Activated naive CD8-positive, alpha-beta T cell (primary cell): ENCODE data around the gene PRSS50.

Experiments used
- H3K27ac Mint-ChIP-seq: one replicate; pipeline ENCODE4 v1.8.0; 2021; ENCODE audit warnings: mixed read lengths
- H3K27me3 Mint-ChIP-seq: one replicate; pipeline ENCODE4 v1.8.0; 2021; ENCODE audit warnings: mixed read lengths
- H3K36me3 Mint-ChIP-seq: one replicate; pipeline ENCODE4 v1.8.0; 2021; ENCODE audit warnings: mixed read lengths
- H3K4me1 Mint-ChIP-seq: one replicate; pipeline ENCODE4 v1.8.0; 2021; ENCODE audit warnings: low read depth, mixed read lengths
- H3K4me3 Mint-ChIP-seq: one replicate; pipeline ENCODE4 v1.8.0; 2021; ENCODE audit warnings: mild to moderate bottlenecking, mixed read lengths
- H3K9me3 Mint-ChIP-seq: one replicate; pipeline ENCODE4 v1.8.0; 2021; ENCODE audit warnings: low read depth, mixed read lengths

PRSS50 gene

DNA sequence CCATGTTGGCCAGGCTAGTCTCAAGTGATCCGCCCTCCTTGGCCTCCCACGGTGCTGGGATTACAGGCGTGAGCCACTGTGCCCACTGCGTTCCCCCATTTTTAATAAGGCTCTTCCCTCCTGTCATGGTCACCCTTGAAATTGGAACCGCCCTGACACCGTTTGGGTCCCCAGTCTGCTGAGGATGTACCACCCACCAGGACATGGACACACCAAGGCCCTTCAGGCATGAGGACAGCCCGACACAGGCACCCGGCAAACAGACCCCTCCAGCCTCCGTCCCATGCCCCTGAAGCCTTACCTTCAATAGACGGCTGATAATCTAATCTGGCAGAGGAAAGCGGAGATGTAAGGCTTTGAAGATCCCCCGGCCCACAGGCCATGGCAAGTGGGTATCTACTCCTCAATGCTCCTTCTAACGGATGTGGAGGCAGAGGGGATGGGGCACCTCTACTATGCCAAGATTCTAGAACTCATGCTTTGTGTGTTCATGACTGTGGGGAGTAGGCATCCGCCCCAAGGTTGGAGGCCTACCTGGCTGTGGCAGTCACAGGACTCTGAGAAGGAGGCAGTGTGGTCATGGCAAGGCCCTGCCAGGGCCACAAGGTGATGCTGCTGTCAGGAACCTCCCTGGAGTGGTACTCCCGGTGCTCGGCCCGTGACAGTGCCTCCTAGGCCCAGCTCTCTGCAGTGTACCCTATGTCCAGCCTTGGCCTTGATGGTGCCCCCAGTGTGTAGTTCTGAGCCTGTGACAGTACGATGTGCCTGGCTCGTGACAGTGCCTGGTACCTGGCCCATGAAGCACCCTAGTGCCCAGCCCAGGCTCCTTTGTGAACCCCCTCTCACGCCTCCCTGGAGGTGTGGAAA is 18.6 kb upstream of the PRSS50 start:
- Mint-ChIP-seq H3K36me3 (no peaks in the 10 kb centered on the region), H3K27me3 (peaks cover 3% of the 10 kb centered on the region), H3K9me3 (no peaks in the 10 kb centered on the region), H3K4me3 (no peak overlapping the region), H3K27ac (no peak overlapping the region), H3K4me1 (no peaks in the 10 kb centered on the region)

DNA sequence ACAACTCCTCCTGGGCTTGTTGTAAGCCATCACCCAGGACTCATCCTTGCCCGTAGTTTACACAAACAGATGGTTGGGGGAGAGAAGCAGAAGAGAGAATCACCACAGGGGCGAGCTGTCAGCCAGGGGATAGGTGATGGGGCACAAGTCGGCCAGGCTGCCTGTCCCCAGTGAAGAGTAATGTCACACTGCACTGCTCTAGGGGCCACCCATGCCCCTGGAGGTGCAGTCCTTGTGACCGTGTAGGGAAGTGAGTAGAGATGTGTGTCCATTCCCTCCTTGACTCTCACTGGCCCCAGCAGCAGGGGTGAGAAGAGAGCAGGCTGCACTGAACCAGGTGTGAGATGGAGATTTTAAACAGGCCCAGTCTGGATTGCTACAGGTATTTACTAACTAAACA is 17.1 kb upstream of the PRSS50 start:
- peaks cover 6% of the 10 kb centered on the region for H3K27me3 Mint-ChIP-seq
- H3K4me1 Mint-ChIP-seq, result no peaks in the 10 kb centered on the region
- no peaks in the 10 kb centered on the region for H3K36me3 Mint-ChIP-seq
- no peak overlapping the region for H3K27ac Mint-ChIP-seq
- no peak overlapping the region for H3K4me3 Mint-ChIP-seq
- H3K9me3 Mint-ChIP-seq, result no peaks in the 10 kb centered on the region

DNA sequence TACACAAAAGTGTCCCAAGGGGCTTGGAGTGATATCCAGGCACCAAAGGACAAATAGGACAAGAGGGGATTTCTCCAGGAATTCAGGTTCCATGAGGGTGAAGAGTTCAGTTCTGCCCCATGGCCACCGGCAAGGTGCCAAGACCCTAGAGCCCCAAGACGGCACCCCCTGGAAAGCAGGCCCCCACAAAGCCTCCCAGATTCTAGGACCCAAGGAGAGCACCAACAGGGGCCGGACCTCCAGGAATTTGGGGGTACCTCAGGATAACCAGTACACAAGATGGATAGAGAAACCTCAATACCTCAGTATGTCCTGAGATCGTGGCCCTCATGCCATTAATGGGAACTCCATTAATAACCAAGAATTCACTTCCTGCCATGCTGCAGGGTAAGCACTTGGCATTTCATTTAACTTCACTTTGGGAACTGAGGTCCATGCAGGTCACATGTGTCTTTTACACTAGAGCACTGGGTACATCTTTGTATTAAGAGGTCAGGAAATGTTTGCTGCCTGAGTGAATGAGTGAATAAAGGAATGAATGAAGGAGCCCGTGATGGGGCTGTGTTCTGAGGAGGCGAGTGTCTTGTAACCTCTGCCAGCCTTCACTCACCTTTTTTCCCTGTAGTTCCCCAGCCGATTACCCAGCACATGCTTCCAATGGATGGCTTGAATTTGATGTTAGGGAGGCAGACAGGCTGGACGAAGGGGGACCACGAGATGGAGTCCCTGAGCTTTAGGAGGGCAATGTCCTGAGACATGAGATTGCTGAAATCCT is 15.5 kb upstream of the PRSS50 start:
- H3K27ac Mint-ChIP-seq, result no peak overlapping the region
- H3K36me3 Mint-ChIP-seq, result no peaks in the 10 kb centered on the region
- H3K4me3 Mint-ChIP-seq, result no peak overlapping the region
- H3K9me3 Mint-ChIP-seq, result no peaks in the 10 kb centered on the region
- peaks cover 6% of the 10 kb centered on the region for H3K27me3 Mint-ChIP-seq
- no peaks in the 10 kb centered on the region for H3K4me1 Mint-ChIP-seq

DNA sequence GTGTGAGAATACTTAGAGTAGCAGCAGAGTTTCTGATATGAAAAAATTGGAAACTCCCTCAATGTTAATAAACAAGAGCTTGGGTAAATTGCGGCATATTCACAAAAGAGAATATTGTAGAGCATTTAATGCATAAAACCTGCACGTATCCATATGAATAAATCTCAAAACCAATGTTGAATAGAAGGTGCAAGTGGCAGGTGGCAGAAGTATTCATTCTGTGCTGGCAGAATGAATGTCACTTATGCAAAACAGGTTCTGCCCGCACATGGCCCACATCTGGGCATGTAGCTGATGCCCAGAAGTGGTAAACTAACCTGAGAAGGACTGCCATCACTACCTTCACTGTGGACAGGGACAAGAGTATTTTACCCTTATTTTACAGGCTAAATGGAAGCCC is 14.1 kb upstream of the PRSS50 start:
- H3K27ac Mint-ChIP-seq, result no peak overlapping the region
- H3K4me1 Mint-ChIP-seq, result no peaks in the 10 kb centered on the region
- no peaks in the 10 kb centered on the region for H3K9me3 Mint-ChIP-seq
- no peaks in the 10 kb centered on the region for H3K36me3 Mint-ChIP-seq
- peaks cover 6% of the 10 kb centered on the region for H3K27me3 Mint-ChIP-seq
- H3K4me3 Mint-ChIP-seq, result no peak overlapping the region

DNA sequence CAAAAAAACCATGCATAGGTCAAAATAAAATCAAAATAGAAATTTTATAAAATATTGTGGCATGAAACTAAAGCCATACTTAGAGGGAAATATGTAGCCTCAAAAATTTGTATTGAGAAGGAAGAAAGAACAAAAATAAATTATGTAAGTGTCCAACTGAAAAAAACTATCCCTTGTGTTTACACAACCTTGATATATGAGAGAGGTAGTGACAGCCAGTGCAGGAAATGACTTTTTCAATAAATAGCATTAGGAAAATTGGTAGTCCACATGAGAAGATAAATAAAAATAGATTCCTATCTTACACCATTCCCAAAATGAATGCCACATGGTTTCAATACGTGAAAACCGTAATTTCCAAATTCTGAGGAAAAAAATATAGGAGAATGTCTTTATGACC is 13.2 kb upstream of the PRSS50 start:
- no peaks in the 10 kb centered on the region for H3K36me3 Mint-ChIP-seq
- no peaks in the 10 kb centered on the region for H3K4me1 Mint-ChIP-seq
- no peak overlapping the region for H3K4me3 Mint-ChIP-seq
- H3K9me3 Mint-ChIP-seq, result no peaks in the 10 kb centered on the region
- H3K27me3 Mint-ChIP-seq, result peaks cover 7% of the 10 kb centered on the region
- H3K27ac Mint-ChIP-seq, result no peak overlapping the region

DNA sequence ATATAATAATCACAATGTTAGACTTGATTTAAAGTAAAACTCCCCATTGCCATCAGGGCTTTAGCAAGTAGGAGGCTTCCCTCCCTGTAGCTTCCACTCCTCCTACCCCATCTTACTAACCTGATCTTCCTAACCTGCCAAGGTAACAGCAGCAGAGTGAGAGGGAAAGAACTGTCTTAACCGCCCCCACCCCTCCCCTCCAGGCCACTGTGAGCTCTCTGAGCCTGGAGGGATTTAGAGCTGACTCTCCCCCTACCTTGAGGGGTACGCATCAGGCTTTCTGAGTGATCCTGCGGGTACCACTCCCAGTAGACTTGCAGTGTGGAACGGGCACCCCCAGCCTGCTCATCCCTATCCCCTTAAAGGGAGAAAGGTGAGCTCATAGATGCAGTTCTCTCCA is 11.4 kb upstream of the PRSS50 start:
- Mint-ChIP-seq H3K36me3 (no peaks in the 10 kb centered on the region), H3K27ac (peak overlapping the region; percentile 10), H3K4me1 (no peaks in the 10 kb centered on the region)

DNA sequence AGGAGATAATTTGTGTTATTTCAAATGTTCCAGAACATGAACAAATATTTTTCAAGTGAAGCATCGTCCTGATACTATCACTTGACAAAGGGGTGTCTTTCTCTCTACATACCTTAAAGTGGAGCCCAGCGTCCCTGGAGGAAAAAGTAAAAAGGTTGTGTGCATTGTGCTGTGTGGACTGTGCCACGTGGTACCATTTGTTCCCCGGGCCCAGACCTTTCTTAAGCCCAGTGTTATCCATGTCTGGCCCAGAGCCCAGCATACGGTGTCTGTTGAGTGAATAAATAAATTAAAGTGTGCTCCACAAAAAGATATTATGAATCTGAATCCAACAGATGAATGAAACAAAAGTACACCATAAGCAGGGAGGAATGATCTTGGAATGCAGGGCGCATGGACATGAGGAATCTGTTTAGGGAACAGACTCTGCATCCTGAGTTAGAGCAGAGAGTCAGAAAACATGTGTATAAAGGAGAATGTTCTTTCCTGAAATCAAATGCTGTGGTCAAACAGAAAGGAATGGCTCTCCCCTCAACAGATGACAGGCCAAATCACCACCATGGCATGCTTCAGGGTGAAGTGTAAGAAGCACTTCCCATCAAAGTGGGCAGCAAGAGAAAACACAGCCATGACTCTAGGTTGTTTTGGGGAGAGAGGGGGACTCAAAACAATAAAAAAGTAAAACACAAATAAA is 8.1 kb upstream of the PRSS50 start:
- H3K4me1 Mint-ChIP-seq, result no peaks in the 10 kb centered on the region
- no peaks in the 10 kb centered on the region for H3K9me3 Mint-ChIP-seq
- peaks cover 4% of the 10 kb centered on the region for H3K27me3 Mint-ChIP-seq
- H3K27ac Mint-ChIP-seq, result no peak overlapping the region
- H3K36me3 Mint-ChIP-seq, result no peaks in the 10 kb centered on the region
- no peak overlapping the region for H3K4me3 Mint-ChIP-seq

More for the DNA sequence above, 11.4 kb upstream of the PRSS50 start:
- peaks cover 5% of the 10 kb centered on the region for H3K27me3 Mint-ChIP-seq
- H3K4me3 Mint-ChIP-seq, result no peak overlapping the region
- H3K9me3 Mint-ChIP-seq, result no peaks in the 10 kb centered on the region

DNA sequence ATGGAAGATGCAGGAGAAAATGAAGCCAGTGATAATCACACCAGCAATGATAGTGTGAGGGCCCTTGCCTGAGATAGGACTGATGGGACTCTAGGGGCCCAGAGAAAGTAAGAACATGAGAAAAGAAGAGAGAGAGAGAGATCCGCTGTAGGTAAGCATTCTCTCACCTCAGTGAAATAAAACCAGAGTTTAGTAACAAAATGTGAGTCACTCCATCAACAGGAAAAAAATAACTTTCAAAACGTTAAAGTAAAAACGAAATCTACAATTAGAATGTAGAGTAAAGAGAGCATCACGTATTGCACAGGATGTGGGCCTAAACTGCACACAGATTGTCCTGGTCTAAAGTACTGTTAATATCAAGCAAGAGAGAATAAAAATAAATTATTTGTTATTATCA is 6.8 kb upstream of the PRSS50 start:
- no peaks in the 10 kb centered on the region for H3K36me3 Mint-ChIP-seq
- no peaks in the 10 kb centered on the region for H3K4me1 Mint-ChIP-seq

DNA sequence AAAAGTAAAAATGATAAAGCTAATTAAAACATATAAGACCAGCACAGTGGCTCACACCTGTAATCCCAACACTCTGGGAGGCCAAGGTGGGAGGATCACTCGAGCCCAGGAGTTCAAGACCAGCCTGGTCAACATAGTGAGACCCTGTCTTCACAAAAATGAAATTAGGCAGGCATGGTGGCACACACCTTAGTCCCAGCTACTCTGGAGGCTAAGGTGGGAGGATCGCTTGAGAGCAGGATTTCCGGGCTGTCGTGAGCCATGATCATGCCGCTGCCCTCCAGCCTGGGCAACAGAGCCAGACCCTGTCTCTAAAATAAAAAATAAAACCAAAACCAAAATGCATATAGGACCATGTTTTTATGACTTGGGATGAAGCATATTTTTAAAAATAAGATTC is 4.8 kb upstream of the PRSS50 start:
- Mint-ChIP-seq H3K27ac (no peak overlapping the region), H3K4me1 (no peaks in the 10 kb centered on the region), H3K4me3 (no peak overlapping the region), H3K9me3 (no peaks in the 10 kb centered on the region), H3K36me3 (no peaks in the 10 kb centered on the region), H3K27me3 (peaks cover 13% of the 10 kb centered on the region)

More for the DNA sequence above, 6.8 kb upstream of the PRSS50 start:
- H3K27me3 Mint-ChIP-seq, result peaks cover 4% of the 10 kb centered on the region
- H3K27ac Mint-ChIP-seq, result no peak overlapping the region
- no peaks in the 10 kb centered on the region for H3K9me3 Mint-ChIP-seq
- no peak overlapping the region for H3K4me3 Mint-ChIP-seq

DNA sequence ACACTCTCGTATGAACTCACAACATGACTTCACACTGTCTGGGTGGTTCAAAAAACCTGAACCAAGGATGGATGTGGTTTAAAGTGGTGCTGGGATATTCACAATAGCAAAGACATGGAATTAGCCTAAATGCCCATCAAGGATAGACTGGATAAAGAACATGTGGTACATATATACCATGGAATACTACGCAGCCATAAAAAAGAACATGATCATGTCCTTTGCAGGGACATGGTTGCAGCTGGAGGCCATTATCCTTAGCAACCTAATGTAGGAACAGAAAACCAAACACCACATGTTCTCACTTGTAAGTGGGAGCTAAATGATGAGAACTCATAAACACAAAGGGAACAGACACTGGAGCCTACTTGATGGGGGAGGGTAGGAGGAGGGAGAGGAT is 3.3 kb upstream of the PRSS50 start:
- H3K36me3 Mint-ChIP-seq, result no peaks in the 10 kb centered on the region
- H3K4me3 Mint-ChIP-seq, result no peak overlapping the region
- no peaks in the 10 kb centered on the region for H3K4me1 Mint-ChIP-seq
- H3K27ac Mint-ChIP-seq, result no peak overlapping the region
- H3K9me3 Mint-ChIP-seq, result no peaks in the 10 kb centered on the region
- peaks cover 12% of the 10 kb centered on the region for H3K27me3 Mint-ChIP-seq

DNA sequence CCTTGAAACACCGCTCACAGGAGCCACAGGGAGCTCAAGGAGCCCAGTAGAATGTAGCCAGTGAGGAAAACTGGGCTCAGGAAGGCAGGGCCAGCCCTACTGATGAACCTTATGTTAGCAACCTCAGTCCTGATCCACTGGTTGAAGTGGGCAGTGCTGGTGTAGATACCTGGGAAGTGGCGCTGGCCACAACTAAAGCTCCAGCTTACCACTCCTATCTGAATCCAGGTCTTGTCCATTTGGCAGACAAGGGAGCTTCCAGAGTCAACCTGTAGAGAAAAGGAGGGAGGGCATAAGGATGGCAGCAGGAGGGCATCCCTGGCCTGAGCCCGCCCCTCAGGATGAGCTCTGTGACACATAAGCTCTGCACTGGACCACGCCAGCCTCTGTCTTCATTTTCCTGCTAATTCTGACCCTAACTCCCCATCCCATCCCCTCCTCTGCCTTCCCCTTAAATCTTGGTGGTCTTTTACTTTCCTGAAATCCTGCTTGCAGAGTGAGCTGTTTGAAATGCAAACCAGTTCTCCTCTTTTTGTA is 2.1 kb upstream of the PRSS50 start:
- Mint-ChIP-seq H3K36me3 (no peaks in the 10 kb centered on the region), H3K27ac (no peak overlapping the region), H3K9me3 (no peaks in the 10 kb centered on the region), H3K27me3 (peaks cover 10% of the 10 kb centered on the region), H3K4me1 (no peaks in the 10 kb centered on the region), H3K4me3 (no peak overlapping the region)

DNA sequence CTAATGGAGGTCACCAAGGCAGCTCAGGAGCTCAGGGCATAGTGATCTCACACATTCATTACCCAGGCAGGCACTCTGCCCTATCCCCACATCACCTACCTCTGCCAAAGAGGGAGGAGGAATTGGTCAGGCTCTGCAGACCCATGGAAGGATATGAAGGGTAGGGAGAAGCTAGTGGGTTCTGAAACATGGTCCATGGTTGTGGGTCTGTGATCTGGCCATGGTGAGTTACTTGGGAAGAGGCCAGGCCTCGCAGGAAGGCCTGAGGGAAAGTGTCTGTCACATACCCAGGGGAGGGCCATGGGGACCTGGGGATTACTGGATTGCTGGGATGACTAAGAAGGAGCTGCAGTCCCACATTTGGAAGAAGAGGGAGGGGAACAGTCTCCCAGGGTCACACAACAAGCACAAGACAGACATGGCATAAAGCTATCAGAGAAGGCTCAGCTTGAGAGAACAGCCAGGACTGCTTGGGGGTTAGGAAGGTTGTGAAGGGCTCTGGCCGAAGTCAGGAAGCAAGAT is 1.4 kb upstream of the PRSS50 start:
- Mint-ChIP-seq H3K36me3 (no peaks in the 10 kb centered on the region), H3K4me1 (no peaks in the 10 kb centered on the region), H3K27ac (no peak overlapping the region), H3K27me3 (peaks cover 10% of the 10 kb centered on the region), H3K9me3 (no peaks in the 10 kb centered on the region), H3K4me3 (no peak overlapping the region)

DNA sequence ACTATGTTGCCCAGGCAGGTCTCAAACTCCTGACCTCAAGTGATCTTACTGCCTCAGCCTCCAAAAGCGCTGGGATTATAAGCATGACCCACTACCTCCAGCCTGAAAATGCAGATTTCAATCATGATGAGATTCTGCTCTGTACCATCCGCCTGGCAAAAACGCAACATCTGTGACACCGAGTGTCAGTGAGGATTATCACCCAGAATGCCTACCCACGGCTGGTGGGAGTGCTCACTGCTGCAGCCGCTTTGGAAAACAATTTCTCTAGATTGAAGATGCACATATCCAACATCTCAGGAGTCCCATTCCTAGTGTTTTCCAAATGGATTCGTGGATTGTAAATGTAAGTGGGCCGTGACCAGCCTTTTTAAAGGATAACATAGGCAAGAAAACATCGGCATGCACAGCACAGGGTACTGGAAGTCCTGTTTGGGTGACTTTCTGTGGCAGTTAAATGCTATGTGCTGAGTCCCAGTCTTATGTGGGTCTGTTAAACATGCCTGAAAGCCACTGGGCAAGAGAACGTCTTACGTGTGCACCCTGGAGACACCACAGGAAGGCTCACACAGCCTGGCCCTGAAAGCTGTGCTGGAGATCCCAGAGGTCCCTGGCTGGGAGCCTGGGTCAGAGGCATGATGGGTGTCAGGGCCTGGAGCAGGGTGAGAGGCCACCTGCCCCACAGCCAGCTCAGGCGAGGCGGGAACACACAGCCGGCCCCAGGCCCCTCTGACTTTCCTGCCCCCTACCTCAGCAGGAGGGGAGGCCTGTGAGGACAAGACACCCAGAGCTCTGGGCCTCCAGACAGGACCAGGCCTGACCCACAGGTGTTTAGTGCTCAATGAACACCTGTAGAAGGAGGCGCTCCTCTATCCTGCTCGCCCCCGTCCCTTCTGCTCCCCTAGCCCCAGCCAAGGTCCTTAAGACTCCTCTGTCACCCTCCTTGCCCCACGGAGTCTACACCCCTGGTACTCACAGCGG is 918 bp downstream of the PRSS50 start:
- no peak overlapping the region for H3K27ac Mint-ChIP-seq
- H3K4me1 Mint-ChIP-seq, result no peaks in the 10 kb centered on the region
- H3K9me3 Mint-ChIP-seq, result no peaks in the 10 kb centered on the region
- peaks cover 10% of the 10 kb centered on the region for H3K27me3 Mint-ChIP-seq
- no peaks in the 10 kb centered on the region for H3K36me3 Mint-ChIP-seq
- no peak overlapping the region for H3K4me3 Mint-ChIP-seq
